Activated T-cell treated with anti-CD3 and anti-CD28 coated beads, Interleukin-2, amount 50 U/mL, for 48 hours (primary cell): ENCODE data around the gene TM9SF3.
"Not testable (repeated sequence)": the region's sequence is repeated elsewhere in the genome, so short reads cannot be mapped to it uniquely, and the experiment has no call there.

Experiments
- DNase-seq, 2 experiments: peaks; one replicate each; pipeline ENCODE4 v3.0.0-alpha.2; 2020

The TM9SF3 gene

DNA sequence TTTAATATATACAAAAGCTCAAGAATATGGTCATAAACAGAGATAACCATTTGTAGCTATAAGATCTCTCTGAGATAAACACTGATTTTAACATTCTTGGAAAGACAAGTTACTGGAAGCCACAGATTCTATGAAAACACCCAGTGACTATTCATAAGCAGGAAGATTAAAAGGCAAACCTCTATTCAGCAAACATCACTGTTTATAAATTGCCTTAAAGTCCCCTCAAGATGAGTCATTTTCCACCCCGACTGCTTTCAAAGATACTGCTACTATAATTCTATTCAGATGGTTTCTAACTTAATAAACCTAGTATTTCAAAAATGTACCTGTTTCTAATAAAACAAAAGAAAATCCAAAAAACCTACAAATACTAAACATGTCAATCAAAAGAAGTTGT is 21.0 kb downstream of the TM9SF3 start:
- no peak for DNase-seq

DNA sequence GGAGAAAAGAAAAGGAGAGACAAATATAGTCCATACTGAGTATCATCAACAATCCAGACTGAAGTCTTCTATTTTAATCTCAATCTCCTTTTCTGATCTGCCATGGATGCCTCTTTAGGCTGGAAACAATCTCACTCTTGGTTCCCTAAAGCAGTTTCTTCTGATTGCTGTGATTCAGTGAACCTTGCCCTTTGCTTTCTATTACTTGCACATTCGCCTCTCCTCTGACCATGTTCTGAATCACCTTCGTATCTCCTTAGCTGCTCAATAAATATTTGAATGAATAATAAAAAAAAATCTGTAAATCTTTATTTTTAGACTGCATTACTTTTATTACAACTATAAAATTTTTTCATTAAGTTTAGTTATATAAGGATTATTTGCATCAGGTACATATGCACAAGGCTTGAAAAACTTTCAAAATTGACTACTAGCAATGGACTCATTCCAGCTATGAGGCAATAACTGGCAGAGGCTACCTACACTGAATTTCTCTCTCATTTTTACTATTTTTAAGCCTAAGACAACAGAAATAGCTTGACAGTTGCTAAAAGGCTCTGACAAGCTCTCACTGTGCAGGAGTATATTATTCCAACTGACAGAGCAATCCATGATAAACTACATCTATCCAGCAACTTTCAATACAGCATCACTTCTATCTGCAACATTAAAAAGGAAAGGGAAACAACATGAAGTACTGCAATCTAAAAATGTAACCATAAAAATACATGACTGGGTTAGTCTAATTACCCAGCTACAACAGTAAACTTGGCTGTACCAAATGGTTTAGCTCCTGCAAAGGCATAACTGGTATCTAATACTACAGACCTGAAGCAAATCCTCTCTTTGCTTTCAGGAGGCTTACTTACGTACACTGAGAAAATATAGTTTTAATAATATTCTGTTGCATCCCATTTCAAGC is 25.6 kb downstream of the TM9SF3 start:
- DNase-seq, result no peak

DNA sequence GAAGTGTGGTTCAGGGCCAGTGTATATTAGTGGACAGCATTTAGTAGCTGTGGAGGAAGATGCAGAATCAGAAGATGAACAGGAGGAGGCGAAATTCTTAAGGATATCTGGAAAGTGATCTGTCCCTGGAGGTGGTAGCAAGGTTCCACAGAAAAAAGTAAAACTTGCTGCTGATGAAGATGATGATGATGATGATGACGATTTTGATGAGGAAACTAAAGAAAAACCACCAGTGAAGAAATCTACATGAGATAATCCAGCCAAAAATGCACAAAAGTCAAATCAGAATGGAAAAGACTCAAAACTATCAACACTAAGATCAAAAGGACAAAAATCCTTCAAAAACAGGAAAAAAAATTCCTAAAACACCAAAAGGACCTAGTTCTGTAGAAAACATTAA is 26.3 kb downstream of the TM9SF3 start:
- no peak for DNase-seq

DNA sequence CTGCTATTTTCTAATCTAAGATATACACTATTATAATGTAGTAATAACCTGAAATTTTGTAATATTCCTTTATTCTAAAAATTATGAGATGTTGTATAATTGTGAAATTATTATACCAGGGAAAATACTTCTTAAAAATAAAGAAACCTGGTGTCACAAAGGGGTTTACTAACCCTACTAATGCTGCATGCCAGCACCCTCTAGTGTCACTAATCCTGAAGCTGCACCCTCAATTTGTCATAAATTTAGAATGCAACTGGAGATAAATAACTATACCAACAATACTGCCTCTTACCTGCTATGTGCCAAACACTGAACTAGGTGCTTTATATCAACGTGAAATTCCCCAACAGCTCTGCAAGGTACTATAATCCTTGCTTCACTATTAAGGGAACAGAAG is 30.8 kb downstream of the TM9SF3 start:
- DNase-seq, result no peak

DNA sequence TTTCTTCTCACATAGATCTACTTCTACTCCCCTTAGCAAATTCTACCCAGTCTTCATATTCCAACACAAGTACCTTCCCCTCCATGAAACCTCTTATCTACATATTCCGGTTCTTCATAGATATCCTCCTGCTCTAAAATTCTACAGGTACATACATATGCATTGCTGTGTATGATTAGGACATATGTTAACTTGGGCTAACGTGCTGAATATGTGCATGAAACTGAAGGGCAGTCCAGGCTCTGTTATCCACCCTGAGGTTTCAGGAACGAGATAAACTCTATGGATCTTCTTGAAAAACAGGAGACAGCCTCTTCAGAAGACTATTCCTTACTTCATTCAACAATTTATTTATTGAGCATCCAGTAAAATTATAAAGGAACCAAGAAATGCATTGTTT is 31.5 kb downstream of the TM9SF3 start:
- DNase-seq, result no peak

DNA sequence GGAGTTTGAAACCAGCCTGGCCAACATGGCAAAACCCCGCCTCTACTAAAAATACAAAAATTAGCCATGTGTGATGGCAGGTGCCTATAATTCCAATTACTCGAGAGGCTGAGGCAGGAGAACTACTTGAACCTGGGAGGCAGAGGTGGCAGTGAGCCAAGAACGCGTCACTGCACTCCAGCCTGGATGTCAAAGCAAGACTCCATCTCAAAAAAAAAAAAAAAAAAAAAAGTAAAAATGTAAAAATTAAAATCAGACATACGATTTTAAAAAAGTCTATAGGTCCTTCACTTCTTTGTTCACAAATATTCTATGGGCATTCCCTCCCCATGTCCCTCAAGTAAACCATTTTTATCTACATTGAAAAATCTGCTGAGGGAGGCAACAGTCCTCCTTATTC is 38.2 kb downstream of the TM9SF3 start:
- no peak for DNase-seq

DNA sequence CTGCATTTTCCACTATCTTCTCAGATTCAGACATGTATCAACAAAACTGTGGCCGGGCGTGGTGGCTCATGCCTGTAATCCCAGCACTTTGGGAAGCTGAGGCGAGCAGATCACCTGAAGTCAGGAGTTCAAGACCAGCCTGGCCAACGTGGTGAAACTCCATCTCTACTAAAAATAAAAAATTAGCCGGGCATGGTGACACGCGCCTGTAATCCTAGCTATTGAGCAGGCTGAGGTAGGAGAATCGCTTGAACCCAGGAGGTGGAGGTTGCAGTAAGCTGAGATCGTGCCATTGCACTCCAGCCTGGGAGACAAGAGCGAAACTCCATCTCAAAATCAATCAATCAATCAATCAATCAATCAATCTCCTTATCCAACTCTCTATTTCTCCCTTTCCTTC is 41.3 kb downstream of the TM9SF3 start:
- DNase-seq, result not testable (repeated sequence)

DNA sequence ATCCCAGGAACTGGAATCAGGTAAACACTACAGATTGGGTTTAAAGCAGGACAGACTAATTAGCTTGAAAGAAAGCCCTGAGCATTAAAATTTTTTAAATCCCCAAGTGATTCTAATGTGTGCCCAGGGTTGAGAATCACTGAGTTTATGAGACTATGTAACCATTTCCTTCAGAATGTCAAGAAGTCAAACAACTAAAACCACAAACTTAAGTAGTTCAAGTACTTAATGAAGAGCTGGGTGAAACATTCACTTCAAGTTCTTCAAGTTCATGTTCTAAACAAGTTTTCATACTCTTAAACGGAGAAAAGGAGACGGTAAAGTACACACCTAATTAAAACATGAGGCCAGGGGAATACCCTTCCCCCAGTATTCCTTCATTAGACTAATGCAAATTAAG is 44.9 kb downstream of the TM9SF3 start:
- no peak for DNase-seq

DNA sequence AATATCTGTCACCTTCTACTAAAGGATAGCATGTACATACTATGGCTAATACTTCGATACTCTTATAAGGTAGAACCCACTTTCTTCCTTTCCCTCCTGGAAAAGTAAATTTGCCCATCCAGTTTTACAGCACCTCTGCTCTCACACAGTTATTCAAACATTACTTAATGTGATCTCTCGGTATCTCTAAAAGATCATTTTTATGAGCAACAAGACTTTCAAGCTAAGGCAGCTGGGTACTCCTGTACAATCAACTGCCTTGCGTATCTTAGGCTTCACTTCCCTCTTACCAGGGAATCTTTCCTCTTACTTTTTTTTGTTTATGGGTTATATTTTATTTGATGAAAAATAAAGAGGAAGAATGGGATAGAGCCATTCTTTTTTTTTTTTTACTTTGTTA is 46.6 kb downstream of the TM9SF3 start:
- no peak for DNase-seq

DNA sequence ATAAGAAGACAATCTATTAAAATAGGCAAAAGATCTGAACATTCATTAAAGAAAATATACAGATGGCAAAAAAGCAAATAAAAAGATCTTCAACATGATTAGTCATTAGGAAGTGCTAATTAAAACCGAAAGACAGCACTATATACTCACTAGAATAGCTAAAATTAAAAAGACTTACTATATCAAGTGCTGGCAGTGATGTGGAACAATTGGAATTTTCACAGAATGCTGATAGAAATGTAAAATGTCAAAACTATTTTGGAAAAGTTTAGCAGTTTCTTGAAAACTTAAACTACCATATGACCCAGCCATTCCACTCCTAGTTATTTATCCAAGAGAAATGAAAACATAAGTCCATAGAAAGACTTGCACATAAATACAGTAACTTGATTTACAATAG is 48.1 kb downstream of the TM9SF3 start:
- no peak for DNase-seq

DNA sequence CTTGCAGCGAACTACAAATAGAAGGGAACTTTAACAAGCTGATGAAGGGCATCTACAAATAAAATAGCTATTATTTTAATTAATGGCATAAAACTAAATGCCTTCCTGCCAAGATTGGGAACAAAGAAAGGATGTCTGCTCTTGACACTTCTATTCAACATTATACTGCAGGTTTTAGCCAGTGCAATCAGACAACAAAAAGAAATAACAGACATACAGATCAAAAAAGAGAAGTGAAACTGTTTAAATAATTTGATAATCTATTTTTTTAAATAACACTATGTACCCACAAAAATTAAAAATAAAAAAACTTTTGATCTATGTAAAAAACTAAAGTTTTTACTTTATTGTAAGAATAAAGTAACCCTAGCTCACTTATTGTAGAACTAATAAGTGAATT is 50.7 kb downstream of the TM9SF3 start:
- no peak for DNase-seq

DNA sequence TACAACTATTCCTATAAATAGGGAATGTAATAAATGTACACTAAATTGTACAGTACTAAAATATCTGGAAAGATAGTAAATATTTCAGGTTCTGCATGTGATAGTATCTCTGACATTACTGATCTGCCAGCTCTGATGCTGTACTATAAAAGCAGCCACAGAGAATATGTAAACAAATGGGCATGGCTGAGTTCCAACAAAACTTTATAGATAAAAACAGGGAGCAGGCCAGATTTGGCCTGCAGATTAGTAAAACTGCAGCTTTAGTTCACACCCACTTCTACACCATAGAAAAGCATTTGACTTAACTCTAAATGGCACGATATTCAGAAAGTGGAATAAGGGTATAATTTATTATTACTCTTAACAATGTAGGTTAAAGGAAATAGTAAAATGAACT is 54.3 kb downstream of the TM9SF3 start:
- no peak for DNase-seq

DNA sequence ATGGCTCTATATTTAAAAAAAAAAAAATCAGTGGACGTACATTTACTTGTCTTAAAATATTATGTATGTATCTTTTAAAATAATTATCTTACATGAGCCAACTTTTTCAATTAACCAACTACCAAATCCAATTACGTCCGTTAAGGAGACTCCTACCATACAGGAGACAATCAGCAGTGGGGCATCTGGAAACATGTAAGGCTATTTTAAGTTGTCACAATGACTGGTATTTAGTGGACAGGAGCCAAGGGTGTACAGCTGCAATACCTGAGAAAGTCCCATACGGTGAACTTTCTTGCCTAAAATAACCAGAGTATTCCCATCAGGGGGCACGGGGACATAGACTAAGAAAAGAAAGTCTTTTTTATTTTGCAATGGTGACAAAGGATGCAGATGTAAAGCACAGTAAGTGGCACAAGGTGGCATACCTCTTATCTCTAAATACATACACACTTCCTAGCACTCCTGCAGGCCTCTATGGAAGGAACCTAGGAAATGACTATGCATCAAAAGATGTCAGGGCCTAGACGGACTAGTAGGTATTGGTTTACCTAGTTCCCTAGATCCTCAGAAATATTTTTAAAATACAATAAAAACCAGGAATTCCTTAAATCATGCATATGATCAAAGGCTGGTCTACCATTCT is 57.1 kb downstream of the TM9SF3 start:
- DNase-seq, result no peak

DNA sequence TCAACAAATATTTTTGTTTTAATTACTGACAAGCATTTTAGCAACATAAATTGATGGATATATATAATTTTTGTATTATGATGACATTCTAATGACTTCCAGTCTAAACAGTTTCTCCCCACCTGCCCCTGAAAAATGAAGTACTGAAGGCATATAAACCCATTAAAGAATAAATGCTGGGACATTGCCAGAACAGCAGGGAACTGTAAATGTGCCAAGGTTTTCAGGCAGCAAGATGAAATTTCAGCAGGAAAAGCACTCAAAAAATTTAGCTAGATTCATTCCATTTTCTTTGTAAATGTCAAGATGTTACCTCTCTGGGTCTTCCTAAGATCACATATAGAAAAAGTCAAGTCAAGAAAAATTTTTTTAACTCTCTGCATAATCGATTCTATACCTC is 62.1 kb downstream of the TM9SF3 start:
- DNase-seq, result no peak

DNA sequence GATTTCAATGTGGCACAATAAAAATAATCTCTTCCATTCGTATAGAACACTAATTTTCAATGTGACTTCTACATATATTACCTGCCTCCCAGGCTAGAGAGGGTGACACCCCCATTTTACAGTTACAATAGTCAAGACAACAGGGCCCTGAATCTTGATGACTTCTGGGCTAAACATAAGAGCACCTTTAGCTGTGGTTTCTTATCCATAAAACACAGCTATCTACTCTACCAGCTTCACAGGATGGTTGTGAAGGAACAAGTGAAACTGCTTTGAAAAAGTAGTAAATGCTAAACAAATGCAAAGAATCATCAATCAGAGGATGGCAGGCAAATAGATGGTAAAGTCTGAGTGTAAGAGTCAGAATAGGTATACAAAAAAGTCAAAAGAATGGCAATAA is 69.5 kb downstream of the TM9SF3 start:
- no peak for DNase-seq

DNA sequence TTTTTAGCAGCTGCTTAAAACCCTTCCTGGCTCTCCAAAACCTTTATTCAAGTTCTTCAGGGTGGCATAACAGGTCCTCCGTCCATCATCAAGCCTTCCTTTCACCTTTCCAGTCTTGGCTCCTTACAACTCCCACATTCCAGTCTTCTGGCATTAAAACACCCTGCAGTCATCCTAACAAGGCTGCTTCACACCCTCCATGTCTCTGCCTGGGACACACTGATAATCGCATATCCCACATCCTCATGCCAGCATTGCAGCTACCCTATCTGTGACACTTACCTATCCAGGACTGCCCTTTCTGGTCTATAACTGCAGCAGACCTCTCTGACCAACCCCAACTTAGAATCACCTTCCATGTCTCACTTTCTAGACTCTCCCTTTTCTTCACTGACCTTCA is 70.5 kb downstream of the TM9SF3 start:
- no peak for DNase-seq

DNA sequence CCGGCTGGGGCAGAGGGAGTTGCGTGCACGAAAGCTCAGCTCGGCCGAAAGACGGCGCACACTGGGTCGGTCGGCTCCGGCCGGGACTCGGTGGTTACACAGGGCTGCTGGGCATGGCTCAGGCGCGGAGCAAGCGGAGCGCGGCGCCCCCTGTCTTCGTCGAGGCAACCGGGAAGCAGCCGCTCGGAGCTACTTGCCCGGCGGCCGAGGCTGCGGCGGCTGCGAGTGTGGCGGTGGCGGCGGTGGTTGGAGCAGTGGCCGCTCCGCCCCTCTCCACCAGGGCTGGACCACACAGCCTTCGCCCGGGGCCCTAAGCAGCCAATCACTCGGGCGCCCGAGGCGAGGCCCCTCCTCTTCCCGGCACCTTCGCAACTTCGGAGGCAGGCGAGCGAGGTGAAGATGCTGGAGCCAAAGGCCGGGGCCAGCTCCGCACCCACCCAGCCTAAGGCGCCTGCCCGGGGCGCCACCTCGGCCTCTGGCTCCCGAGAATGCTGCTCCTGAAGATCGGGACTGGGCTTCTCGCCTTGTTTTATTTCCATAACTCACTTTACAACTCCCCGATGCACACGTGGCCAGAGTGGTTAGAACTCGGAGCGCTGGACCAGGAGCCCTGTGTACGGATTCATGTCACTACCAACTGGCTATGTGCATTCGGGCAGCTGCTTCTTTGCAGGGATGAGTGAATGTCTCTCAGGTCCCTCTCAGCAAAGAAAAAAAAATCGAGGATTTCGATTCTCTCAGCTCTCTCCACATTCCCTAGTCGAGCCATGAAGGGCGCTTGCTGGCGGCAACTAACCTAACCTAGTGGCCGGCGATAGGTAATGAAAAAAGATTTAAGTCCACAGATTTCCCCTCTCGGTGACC is 72.9 kb downstream of the TM9SF3 start, which contains the start of gene TLL2:
TLL2 (minus strand) TSS at position 229 of the 864 bp plus-strand sequence. CDS start 241 bp downstream, outside the sequence.
- peak; percentile 74 to 82 for DNase-seq

DNA sequence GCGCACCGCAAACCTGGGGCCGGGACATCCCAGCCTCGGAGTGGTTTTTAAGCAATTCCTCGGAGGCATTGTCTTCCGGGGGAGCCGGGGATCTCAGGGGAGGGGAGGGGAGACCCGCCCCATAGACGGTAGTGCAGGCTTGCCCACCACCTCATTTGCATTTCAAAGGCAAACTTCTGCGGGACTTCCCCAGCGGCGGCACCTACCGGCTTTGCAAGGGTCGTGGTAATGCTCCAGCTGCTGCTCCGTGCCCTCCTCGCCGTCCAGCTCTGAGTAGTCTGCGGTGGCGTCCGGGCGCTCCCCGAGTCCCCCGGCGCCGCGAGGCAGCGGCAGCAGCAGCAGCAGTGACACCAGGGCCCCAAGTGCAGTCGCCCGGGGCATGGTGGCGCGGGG is 73.5 kb downstream of the TM9SF3 start:
- no peak for DNase-seq

DNA sequence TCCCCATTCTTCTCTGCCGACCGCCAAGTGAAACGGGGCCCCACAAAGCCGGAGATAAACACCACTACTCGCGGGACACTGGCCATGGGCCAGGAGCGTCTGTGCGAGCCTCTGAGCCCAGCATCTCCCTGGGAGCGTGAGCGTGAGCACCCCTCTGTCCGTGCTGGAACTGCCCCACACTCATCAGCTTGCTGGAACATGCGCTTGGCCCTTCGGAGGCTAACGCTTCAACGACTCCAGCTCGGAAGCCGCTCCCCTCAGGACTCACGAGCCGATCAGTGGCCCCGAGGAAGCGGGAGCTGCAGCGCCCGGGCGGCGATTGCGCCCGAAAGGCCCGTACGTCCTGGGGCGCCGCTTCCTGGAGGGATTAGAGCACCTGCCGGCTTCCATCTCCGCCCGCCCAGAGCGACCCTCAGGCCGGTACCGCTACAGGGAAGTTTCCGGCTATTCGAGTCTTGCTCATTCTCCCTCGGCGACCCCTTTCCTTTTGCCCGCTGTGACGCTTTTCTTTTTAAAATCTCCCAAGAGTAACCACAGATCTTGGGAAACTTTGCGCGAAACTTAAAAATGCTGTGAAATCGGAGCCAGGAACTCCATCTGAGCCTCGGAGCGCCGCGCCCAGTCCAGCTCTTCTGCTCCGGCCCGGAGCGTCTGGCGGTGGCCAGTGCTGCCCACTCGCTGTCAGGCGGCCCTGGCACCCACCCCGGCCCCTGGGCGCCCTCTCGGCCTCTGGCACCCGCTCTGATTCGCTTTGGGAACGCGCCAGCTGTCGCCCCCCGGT is 74.1 kb downstream of the TM9SF3 start:
- peak; percentile 32 to 39 for DNase-seq

DNA sequence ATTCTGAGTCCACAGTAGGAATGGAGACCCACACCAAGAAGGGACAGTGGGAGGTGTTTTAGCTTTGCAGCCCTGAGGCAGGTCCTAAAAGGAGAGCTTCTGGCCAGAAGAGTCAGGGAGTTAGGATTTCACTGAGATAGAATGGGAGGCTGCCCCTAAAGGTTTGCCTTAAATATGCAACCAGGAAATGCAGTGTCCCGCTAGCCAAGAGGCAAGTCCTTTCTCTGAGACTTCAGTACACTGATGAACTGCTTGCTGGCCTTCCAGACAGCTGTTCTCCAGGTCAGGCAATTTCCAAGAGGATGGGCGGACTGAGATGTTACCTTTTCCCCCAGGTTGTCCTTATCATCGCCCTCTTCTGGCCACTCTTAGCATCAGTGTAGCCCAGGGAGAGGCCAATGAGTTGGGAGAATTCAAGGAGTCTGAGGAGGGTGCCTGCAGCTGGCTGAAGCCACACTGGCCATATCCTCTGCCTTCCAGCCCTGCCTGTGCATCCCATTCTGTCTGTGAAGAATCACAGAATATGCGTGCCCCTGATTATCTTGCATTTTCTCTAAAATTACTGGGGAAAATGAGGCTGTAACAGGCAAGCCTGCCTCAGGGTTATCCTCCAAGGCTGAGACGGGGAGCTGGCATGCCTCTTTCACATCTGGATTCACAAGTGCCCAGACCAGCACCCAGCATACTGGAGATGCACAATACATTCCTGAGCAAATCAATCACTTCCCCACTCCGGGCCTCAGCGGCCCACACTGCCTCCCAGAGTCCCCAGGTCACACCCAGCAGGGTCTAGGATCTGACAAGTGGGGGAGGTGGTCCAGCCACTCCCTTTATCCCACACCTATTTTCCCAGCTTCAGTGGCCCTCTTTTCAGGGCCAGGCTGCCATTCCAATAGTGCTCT is 75.5 kb downstream of the TM9SF3 start:
- DNase-seq, result peak; percentile 50 to 51

DNA sequence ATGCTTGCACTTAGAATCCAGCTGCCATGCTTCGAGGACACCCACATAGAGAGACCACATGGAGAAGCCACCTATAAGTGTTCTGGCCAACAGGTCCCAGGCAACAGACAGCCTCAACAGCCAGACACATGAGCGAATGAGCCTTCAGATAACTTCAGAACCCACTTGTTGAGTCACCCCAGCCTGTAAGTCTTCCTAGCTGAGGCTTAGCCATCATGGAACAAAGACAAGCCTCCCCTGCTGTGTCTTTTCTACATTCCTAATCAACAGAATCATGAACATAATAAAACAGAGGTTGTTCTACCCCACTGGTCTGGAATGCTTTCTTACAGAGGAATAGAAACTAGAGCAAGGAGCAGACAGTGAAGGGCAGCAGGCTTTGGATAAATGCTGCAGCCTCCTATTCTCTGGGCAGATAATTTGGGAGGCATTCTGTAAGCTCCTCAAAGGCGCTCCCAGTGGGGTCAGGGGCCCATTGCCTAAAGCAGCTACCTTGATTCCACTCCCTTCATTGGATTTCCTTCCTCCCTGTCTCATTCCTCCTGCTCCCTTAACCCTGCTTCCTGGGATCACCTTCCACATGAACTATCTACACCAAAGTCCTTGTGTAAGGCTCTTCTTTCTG is 77.7 kb downstream of the TM9SF3 start:
- DNase-seq, result no peak
